Fibroblast of pulmonary artery (primary cell): ENCODE results near the gene PPM1N.

Experiments used
- DNase-seq: peaks from one replicate; pipeline ENCODE4 v3.0.0-alpha.2; 2010; ENCODE audit warnings: low read depth
- H3K4me3 ChIP-seq: replicated peaks from 2 replicates; pipeline ENCODE4 v1.5.1; 2011; ENCODE audit warnings: low read depth, mild to moderate bottlenecking, control low read depth, low read length, moderate library complexity
- CTCF ChIP-seq: IDR thresholded peaks from 2 replicates; pipeline ENCODE4 v1.5.1; 2011; ENCODE audit warnings: mild to moderate bottlenecking, control low read depth, low read length, inconsistent platforms; ENCODE audit errors: missing control alignments

PPM1N gene

GRCh38 chr19:45500918-45501729 lies 2.9 kb downstream of the PPM1N start:
- H3K4me3 ChIP-seq: no peak overlapping the region
- TF ChIP-seq CTCF: no peak
- DNase-seq: no peak

GRCh38 chr19:45501730-45502014 lies 3.4 kb downstream of the PPM1N start:
- DNase-seq: no peak
- no peak for TF ChIP-seq CTCF
- H3K4me3 ChIP-seq: no peak overlapping the region

- TF ChIP-seq CTCF: no peak
- DNase-seq: no peak
- H3K4me3 ChIP-seq: no peak overlapping the region
Measured at GRCh38 chr19:45502111-45502510, 3.9 kb downstream of the PPM1N start.

GRCh38 chr19:45503909-45504308 lies 5.7 kb downstream of the PPM1N start:
- no peak for TF ChIP-seq CTCF
- no peak overlapping the region for H3K4me3 ChIP-seq
- DNase-seq: no peak

- H3K4me3 ChIP-seq: no peak overlapping the region
- peak; percentile 47 for DNase-seq
- no peak for TF ChIP-seq CTCF
Measured at GRCh38 chr19:45505151-45505995, 7.1 kb downstream of the PPM1N start.

GRCh38 chr19:45505996-45506245 lies 7.7 kb downstream of the PPM1N start:
- TF ChIP-seq CTCF: no peak
- no peak for DNase-seq
- peak overlapping the region; percentile 98 for H3K4me3 ChIP-seq
